ENCODE data around the gene LAPTM4A.

The LAPTM4A gene

GRCh38 chr2:20051532-20052228 is at the start of gene LAPTM4A:
Gene LAPTM4A, minus strand, starts transcription at chr2:20051628. Its CDS starts 108 bp downstream, at chr2:20051520.
- peak within 1 kb of the TSS; percentile 96 for H3K4me3 ChIP-seq (ENCODE audit: low read depth, low read length)
- TF ChIP-seq CTCF (IDR thresholded peaks at IDR 0.05; ENCODE audit: low read depth, low read length), result no peak

DNA sequence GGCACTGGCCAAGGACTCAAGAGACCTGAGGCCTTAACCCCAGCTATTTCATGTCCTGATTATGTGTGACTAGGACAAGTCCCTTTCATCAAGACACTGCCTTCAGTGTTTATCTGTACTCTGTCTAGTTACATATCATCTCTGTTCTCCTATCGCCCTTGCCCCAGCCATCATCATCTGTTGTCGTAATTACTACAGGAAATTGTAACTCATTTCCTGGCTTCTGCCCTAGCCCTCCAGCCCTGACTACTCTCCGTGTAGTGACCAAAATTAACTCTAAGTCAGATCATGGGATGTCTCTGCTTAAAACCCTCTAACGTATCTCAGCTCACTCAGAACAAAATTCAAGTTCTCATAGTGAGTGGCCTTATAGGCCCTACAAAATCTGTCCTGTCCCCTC is 49.3 kb upstream of the LAPTM4A start:
- no peak for TF ChIP-seq CTCF (IDR thresholded peaks at IDR 0.05; ENCODE audit: low read depth, low read length)
- no peak overlapping the region for H3K4me3 ChIP-seq (ENCODE audit: low read depth, low read length)

DNA sequence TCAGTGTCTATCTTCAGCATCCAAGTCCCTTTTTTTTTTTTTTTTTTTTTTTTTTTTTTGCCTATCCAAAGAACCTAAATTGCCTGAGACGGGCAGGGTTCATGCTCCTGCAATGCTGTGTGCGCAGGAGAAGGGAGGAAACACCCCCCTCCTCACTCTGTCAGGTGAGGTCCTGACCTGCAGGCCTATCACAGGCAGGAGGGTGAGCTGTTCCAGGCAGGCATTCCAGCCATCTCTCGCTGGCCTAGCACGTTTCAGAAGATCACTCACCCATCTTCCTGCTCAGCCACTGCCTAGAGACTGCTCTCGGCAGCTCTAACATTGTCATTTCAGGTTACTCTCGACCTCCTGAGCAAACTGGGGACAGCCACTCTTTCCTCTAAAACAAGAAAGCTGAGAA is 48.4 kb upstream of the LAPTM4A start:
- TF ChIP-seq CTCF (IDR thresholded peaks at IDR 0.05; ENCODE audit: low read depth, low read length), result no peak
- H3K4me3 ChIP-seq (ENCODE audit: low read depth, low read length), result no peak overlapping the region

DNA sequence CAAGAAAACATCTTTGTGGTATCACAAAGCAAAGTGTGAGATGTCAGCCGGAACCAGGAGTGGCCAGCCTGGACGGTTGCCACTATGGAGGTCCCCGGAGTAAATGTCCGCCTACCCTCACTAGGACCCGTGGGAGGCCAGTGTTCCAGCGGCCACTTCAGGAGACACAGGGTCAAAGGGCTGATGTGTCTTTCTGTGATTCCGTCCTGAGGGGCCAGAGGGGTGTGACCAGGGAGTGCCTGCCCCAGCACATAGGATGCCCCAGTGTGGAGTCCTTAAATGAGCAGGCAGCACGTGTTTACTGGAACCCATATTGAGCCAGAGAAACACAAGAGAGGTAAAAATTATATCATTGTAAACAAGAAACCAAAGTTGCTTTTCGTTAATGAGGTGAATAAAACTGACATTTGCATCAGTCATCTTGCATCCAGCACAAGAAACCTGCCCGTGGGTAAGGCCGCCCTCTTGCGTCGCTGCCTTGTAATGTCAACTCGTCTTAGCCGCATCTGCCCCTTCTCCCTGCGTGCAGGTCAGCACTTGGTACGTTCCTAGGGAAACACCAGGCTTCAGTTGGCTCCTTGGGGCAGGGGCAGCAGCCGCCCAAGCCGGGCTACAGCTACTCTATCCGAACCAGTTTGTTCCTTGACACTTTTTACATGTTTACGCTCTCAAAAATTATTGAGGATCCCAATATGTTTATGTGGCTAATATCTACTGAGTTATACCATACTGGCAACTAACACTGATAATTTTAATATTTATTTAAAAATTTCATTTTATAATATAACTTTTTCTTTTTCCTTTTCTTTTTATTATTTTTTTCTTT is 46.7 kb upstream of the LAPTM4A start:
- peak; percentile 81 for TF ChIP-seq CTCF (IDR thresholded peaks at IDR 0.05; ENCODE audit: low read depth, low read length)
- no peak overlapping the region for H3K4me3 ChIP-seq (ENCODE audit: low read depth, low read length)

DNA sequence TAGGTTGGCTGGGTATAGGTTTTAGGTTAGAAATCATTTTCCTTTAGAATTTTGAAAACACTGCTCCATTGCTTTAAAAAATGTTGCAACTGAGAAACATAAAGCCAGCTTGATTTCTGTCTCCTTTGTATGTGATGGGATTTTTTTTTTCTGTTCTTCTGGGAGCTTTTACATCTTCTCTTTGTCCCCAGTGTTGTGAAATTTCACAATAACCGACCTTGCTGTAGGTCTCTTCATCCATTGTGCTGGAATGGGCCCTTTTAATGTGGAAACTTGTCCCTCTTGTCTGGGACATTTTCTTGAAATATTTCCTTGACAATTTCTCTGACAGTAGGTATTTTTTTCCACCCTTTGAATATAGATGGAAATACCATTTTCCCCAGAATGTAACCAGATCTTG is 44.0 kb upstream of the LAPTM4A start:
- no peak for TF ChIP-seq CTCF (IDR thresholded peaks at IDR 0.05; ENCODE audit: low read depth, low read length)

GRCh38 chr2:20094955-20095354 is 43.5 kb upstream of the LAPTM4A start:
- no peak for TF ChIP-seq CTCF (IDR thresholded peaks at IDR 0.05; ENCODE audit: low read depth, low read length)

More for the DNA sequence above, 44.0 kb upstream of the LAPTM4A start:
- no peak overlapping the region for H3K4me3 ChIP-seq (ENCODE audit: low read depth, low read length)

More at GRCh38 chr2:20094955-20095354, 43.5 kb upstream of the LAPTM4A start:
- H3K4me3 ChIP-seq (ENCODE audit: low read depth, low read length), result no peak overlapping the region
